Kidney (tissue), 14 donors: ENCODE results near the gene SYNDIG1. TPM values are rescaled to one million over a fixed set of nuclear protein-coding genes. Genes with fewer than 3 reads are reported as not detected.

Experiments
- DNase-seq, 5 donors: peaks; one replicate each; pipeline ENCODE4 v3.0.0-alpha.2; 2013 to 2020
- FAIRE-seq: peaks from 2 replicates; lab custom pipeline; 2012; peaks lifted over from hg19 to GRCh38; lab: Jason Lieb, UNC
- H3K27ac ChIP-seq, 2 donors: one replicate each; pipeline ENCODE4 v1.7.0; 2013; ENCODE audit warnings: low read depth in 2 of 2, low read length in 2 of 2, inconsistent platforms in 1 of 2
- H3K27me3 ChIP-seq: one replicate; pipeline ENCODE4 v1.7.1; 2013; ENCODE audit warnings: low read length, inconsistent platforms; ENCODE audit not compliant: control insufficient read depth, insufficient read depth
- H3K36me3 ChIP-seq, 3 donors: one replicate each; pipeline versions ENCODE4 v1.7.0 to v1.7.1; 2013; ENCODE audit warnings: low read length in 3 of 3, control low read depth in 1 of 3, inconsistent platforms in 1 of 3; ENCODE audit not compliant: insufficient read depth in 3 of 3, control insufficient read depth in 2 of 3
- H3K4me1 ChIP-seq, 3 donors: one replicate each; pipeline versions ENCODE4 v1.7.0 to v1.7.1; 2013; ENCODE audit warnings: low read length in 3 of 3, inconsistent platforms in 1 of 3, low read depth in 1 of 3; ENCODE audit not compliant: control insufficient read depth in 2 of 3, insufficient read depth in 2 of 3
- H3K4me3 ChIP-seq, 3 donors: one replicate each; pipeline versions ENCODE4 v1.7.0 to v1.8.1; 2013; ENCODE audit warnings: low read length in 3 of 3, control low read depth in 1 of 3, inconsistent platforms in 1 of 3
- H3K9ac ChIP-seq, 3 donors: one replicate each; pipeline versions ENCODE4 v1.7.0 to v1.7.1; 2013; ENCODE audit warnings: low read length in 3 of 3, control low read depth in 1 of 3, inconsistent platforms in 1 of 3
- H3K9me3 ChIP-seq, 3 donors: one replicate each; pipeline versions ENCODE4 v1.7.0 to v1.7.1; 2013; ENCODE audit warnings: low read length in 3 of 3, control low read depth in 1 of 3, inconsistent platforms in 1 of 3; ENCODE audit not compliant: control insufficient read depth in 2 of 3, insufficient read depth in 1 of 3
- CTCF ChIP-seq: IDR thresholded peaks from 3 replicates; pipeline ENCODE4 v1.5.1; 2012; ENCODE audit warnings: mild to moderate bottlenecking, moderate library complexity, borderline replicate concordance; ENCODE audit not compliant: insufficient read depth; ENCODE audit errors: extremely low read depth
- intact Hi-C: fragments of 100-400 bp; cut with DNase I; formaldehyde crosslinking; loops from one replicate; pipeline ENCODE4 v1.11.1; 2022
- polyA plus RNA-seq: library from polyadenylated mRNA; stranded (reverse); fragments of 350-450 nt; fragmentation: Illumina TruSeq; extraction: RNeasy Lipid Tissue Mini Kit (QIAGEN cat#74804); gene quantifications from one replicate; pipeline ENCODE4 v1.2.3, GENCODE V29; 2014; ENCODE audit warnings: low read depth, low replicate concordance; ENCODE audit not compliant: insufficient read depth
- total RNA-seq: library from RNA; stranded (reverse); fragmentation: NEBNext Ultra II Directional; extraction: Animal tissue kit (Norgen Biotek cat#: 25700); gene quantifications from one replicate; pipeline ENCODE4 v1.2.1, GENCODE V29; 2021
- donor health status: control.
- donor health status: control.
- donor health status: control.
- donor health status: control.
- donor health status: control.
- donor health status: DM: yes; HTN: yes; CAD: no.
- donor health status: Normal renal cell carcinoma (clear cell type).

The SYNDIG1 gene
- total and polyA plus RNA-seq, 2 donors from 2014 or later = 5.4 to 8.2 TPM

DNA sequence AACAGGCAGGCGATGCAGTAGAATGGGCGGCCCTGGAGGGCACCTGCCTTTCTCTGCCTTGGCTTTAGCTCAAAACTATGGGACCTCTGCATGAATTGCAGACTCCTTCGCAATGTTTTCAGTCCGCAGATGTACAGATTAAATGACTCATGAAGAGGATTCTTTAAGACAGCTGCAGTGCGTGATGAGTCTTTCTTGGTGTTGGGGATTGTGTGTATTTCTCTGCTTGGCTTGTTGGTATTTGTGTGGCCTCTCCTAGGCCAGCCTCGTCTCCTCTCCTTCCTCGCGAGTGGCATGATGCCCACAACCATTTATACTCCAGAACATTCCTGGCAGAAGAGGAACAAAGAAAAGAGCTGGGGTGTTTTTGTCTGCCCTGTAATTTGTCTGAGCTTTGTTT, 110.6 kb downstream of the SYNDIG1 start:
- intact Hi-C loops = no loop called here
- FAIRE-seq = no peak

GRCh38 chr20:24580855-24581254, 111.4 kb downstream of the SYNDIG1 start:
- H3K4me1 ChIP-seq = no peaks in the 10 kb centered on the region
- H3K27me3 ChIP-seq = no peaks in the 10 kb centered on the region
- no peaks in the 10 kb centered on the region for H3K36me3 ChIP-seq
- no peaks in the 10 kb centered on the region for H3K9me3 ChIP-seq
- no peak overlapping the region for H3K27ac ChIP-seq
- no peak for TF ChIP-seq CTCF
- H3K9ac ChIP-seq = no peak overlapping the region
- intact Hi-C loops = no loop called here
- FAIRE-seq (no peak), DNase-seq (no peak)
- H3K4me3 ChIP-seq = no peak overlapping the region

More for the DNA sequence above, 110.6 kb downstream of the SYNDIG1 start:
- H3K27me3 ChIP-seq = no peaks in the 10 kb centered on the region
- no peaks in the 10 kb centered on the region for H3K4me1 ChIP-seq
- H3K27ac ChIP-seq = no peak overlapping the region
- no peak for DNase-seq
- TF ChIP-seq CTCF = no peak
- no peaks in the 10 kb centered on the region for H3K36me3 ChIP-seq
- H3K9me3 ChIP-seq = no peaks in the 10 kb centered on the region
- no peak overlapping the region for H3K4me3 ChIP-seq
- H3K9ac ChIP-seq = no peak overlapping the region

- H3K4me3 ChIP-seq = no peak overlapping the region
- no peak overlapping the region for H3K27ac ChIP-seq
- no peak for TF ChIP-seq CTCF
- H3K4me1 ChIP-seq = no peaks in the 10 kb centered on the region
- H3K9me3 ChIP-seq = no peaks in the 10 kb centered on the region
- FAIRE-seq (no peak), DNase-seq (no peak)
- no peak overlapping the region for H3K9ac ChIP-seq
- no peaks in the 10 kb centered on the region for H3K27me3 ChIP-seq
- intact Hi-C loops = no loop called here
- no peaks in the 10 kb centered on the region for H3K36me3 ChIP-seq
These were observed 112.2 kb downstream of the SYNDIG1 start for GRCh38 chr20:24581443-24582170.
